GM23338 (cell line): ENCODE results near the gene TMIGD2. TPM values are rescaled to one million over a fixed set of nuclear protein-coding genes. Genes with fewer than 3 reads are reported as not detected.

Experiments
- ATAC-seq: fragments of 200-7000 bp; cut with Tn5 transposase; 3 replicates; pipeline ENCODE4 v1.9.1; 2020
- DNase-seq: peaks from one replicate; pipeline ENCODE4 v3.0.0-alpha.2; 2015; ENCODE audit warnings: low spot score
- H2AFZ ChIP-seq: fragments of 200-600 bp; sonication (generic); 2 replicates; pipeline ENCODE4 v1.8.0; 2016; ENCODE audit warnings: antibody characterized with exemption, mild to moderate bottlenecking, moderate library complexity
- H3F3A ChIP-seq: fragments of 200-600 bp; sonication (generic); replicated peaks from 2 replicates; pipeline ENCODE4 v1.8.0; 2017; ENCODE audit warnings: antibody characterized with exemption, mixed run types, low read depth
- H3K27ac ChIP-seq: fragments of 200-600 bp; sonication (generic); 2 replicates; pipeline ENCODE4 v1.6.1; 2016; ENCODE audit warnings: low read depth
- H3K27me3 ChIP-seq: fragments of 200-600 bp; sonication (generic); 2 replicates; pipeline ENCODE4 v1.8.0; 2016; ENCODE audit warnings: mild to moderate bottlenecking, mixed run types, moderate library complexity; ENCODE audit not compliant: insufficient read depth
- H3K36me3 ChIP-seq: fragments of 200-600 bp; sonication (generic); 2 replicates; pipeline ENCODE4 v1.8.0; 2016; ENCODE audit warnings: mild to moderate bottlenecking; ENCODE audit not compliant: insufficient read depth
- H3K4me1 ChIP-seq: fragments of 200-600 bp; sonication (generic); 2 replicates; pipeline ENCODE4 v1.8.0; 2016; ENCODE audit warnings: mild to moderate bottlenecking, moderate library complexity; ENCODE audit not compliant: insufficient read depth
- H3K4me2 ChIP-seq: fragments of 200-600 bp; sonication (generic); 2 replicates; pipeline ENCODE4 v1.7.1; 2017; ENCODE audit warnings: mixed run types
- H3K4me3 ChIP-seq: fragments of 200-600 bp; sonication (generic); 2 replicates; pipeline ENCODE4 v1.6.1; 2016; ENCODE audit warnings: mixed run types
- H3K79me2 ChIP-seq: fragments of 200-600 bp; sonication (generic); replicated peaks from 2 replicates; pipeline ENCODE4 v1.8.0; 2017; ENCODE audit warnings: mild to moderate bottlenecking; ENCODE audit not compliant: insufficient read depth
- H3K9me2 ChIP-seq: fragments of 200-600 bp; sonication (generic); 2 replicates; pipeline ENCODE4 v1.8.0; 2017; ENCODE audit not compliant: insufficient read depth
- H4K20me1 ChIP-seq: fragments of 200-600 bp; sonication (generic); replicated peaks from 2 replicates; pipeline ENCODE4 v1.8.0; 2017; ENCODE audit warnings: mild to moderate bottlenecking; ENCODE audit not compliant: insufficient read depth
- H3K27ac Mint-ChIP-seq: 2 replicates; pipeline ENCODE4 v1.8.0; 2020; ENCODE audit warnings: inconsistent platforms, mild to moderate bottlenecking, moderate library complexity, mixed read lengths
- H3K27me3 Mint-ChIP-seq: 3 replicates; pipeline ENCODE4 v1.8.0; 2022; ENCODE audit warnings: low read depth, mild to moderate bottlenecking, moderate library complexity, mixed read lengths, inconsistent platforms; ENCODE audit not compliant: insufficient read depth, poor library complexity
- H3K36me3 Mint-ChIP-seq: 3 replicates; pipeline ENCODE4 v1.8.0; 2021; ENCODE audit warnings: low read depth, mild to moderate bottlenecking, inconsistent platforms, moderate library complexity, mixed read lengths
- H3K4me1 Mint-ChIP-seq: 3 replicates; pipeline ENCODE4 v1.8.0; 2020; ENCODE audit warnings: mild to moderate bottlenecking, inconsistent platforms, mixed read lengths
- H3K4me3 Mint-ChIP-seq: 3 replicates; pipeline ENCODE4 v1.8.0; 2021; ENCODE audit warnings: moderate library complexity, mild to moderate bottlenecking, inconsistent platforms, mixed read lengths
- H3K9me3 Mint-ChIP-seq: 3 replicates; pipeline ENCODE4 v1.8.0; 2020; ENCODE audit warnings: moderate library complexity, mild to moderate bottlenecking, inconsistent platforms, mixed read lengths
- CREB1 ChIP-seq: fragments of 250-450 bp; sonication (Bioruptor Pico); IDR thresholded peaks from 2 replicates; pipeline ENCODE4 v1.5.0; 2020; ENCODE audit warnings: low read depth, mild to moderate bottlenecking, moderate library complexity
- CTCF ChIP-seq, 2 experiments: fragments of 200-600 bp in 1 of 2; sonication (generic) in 1 of 2; conservative IDR thresholded peaks; 2 replicates each; pipeline versions ENCODE4 v1.5.1 to v1.6.1; 2016 to 2017; ENCODE audit warnings: antibody characterized with exemption in 2 of 2, low read depth in 2 of 2, mild to moderate bottlenecking in 2 of 2, moderate library complexity in 1 of 2
- ETS1 ChIP-seq: IDR thresholded peaks from 2 replicates; pipeline ENCODE4 v1.6.1; 2016; ENCODE audit warnings: antibody characterized with exemption
- EZH2 ChIP-seq: fragments of 200-600 bp; sonication (generic); IDR thresholded peaks from one replicate; pipeline ENCODE4 v1.8.0; 2017; ENCODE audit warnings: antibody characterized with exemption, mild to moderate bottlenecking, low read depth; ENCODE audit not compliant: unreplicated experiment
- EZH2phosphoT487 ChIP-seq: fragments of 200-600 bp; sonication (generic); IDR thresholded peaks from one replicate; pipeline ENCODE4 v1.8.1; 2018; ENCODE audit warnings: antibody characterized with exemption; ENCODE audit not compliant: unreplicated experiment
- JUNB ChIP-seq: IDR thresholded peaks from one replicate; pipeline ENCODE4 v1.6.1; 2016; ENCODE audit warnings: antibody characterized with exemption; ENCODE audit not compliant: unreplicated experiment
- NANOG ChIP-seq: IDR thresholded peaks from 2 replicates; pipeline ENCODE4 v1.6.1; 2016; ENCODE audit warnings: antibody characterized with exemption, borderline replicate concordance
- POLR2AphosphoS5 ChIP-seq: IDR thresholded peaks from 2 replicates; pipeline ENCODE4 v1.6.1; 2016; ENCODE audit warnings: antibody characterized with exemption, low read depth
- REST ChIP-seq: IDR thresholded peaks from one replicate; pipeline ENCODE4 v1.6.1; 2018; ENCODE audit warnings: antibody characterized with exemption; ENCODE audit not compliant: unreplicated experiment
- STAT1 ChIP-seq: IDR thresholded peaks from one replicate; pipeline ENCODE4 v1.6.1; 2016; ENCODE audit warnings: antibody characterized with exemption; ENCODE audit not compliant: unreplicated experiment
- ZNF114 ChIP-seq: fragments of 250-450 bp; sonication (Bioruptor Pico); IDR thresholded peaks from 2 replicates; pipeline ENCODE4 v1.5.0; 2020; ENCODE audit warnings: mild to moderate bottlenecking, moderate library complexity
- ZNF331 ChIP-seq: fragments of 250-450 bp; sonication (Bioruptor Pico); IDR thresholded peaks from 2 replicates; pipeline ENCODE4 v1.5.0; 2020; ENCODE audit warnings: low read depth, mild to moderate bottlenecking, moderate library complexity
- ZNF462 ChIP-seq: fragments of 250-450 bp; sonication (Bioruptor Pico); IDR thresholded peaks from 2 replicates; pipeline ENCODE4 v1.5.0; 2020; ENCODE audit warnings: mild to moderate bottlenecking, moderate library complexity
- polyA plus RNA-seq: library from polyadenylated mRNA; unstranded; fragments of >200 nt; fragmentation: Nextera tagmentation; extraction: Ambion mirVana; gene quantifications from 2 replicates; pipeline ENCODE4 v1.2.1, GENCODE V29; 2016
- total RNA-seq: library from RNA; depleted of rRNA; stranded (reverse); fragments of >200 nt; shearing (Covaris generic); gene quantifications from 2 replicates; pipeline ENCODE4 v1.2.3, GENCODE V29; 2014

Gene TMIGD2
- total and polyA plus RNA-seq, 2 experiments from 2014 or later, result 0.76 to 0.79 TPM

GRCh38 chr19:4303819-4304537 lies 1.8 kb upstream of the TMIGD2 start:
- Histone ChIP-seq H3K4me3 (peak overlapping the region; percentile 51), H4K20me1 (no peaks in the 10 kb centered on the region), H3K4me2 (peak overlapping the region; percentile 69), H3K36me3 (peaks cover 6% of the 10 kb centered on the region; the same call in 1 of the 2 replicates), H3K4me1 (no peaks in the 10 kb centered on the region; the same call in 1 of the 2 replicates), H3K27me3 (no peaks in the 10 kb centered on the region), H3K79me2 (no peaks in the 10 kb centered on the region), H2AFZ (peak overlapping the region; percentile 76), H3K9me2 (no peaks in the 10 kb centered on the region), H3K27ac (no peak overlapping the region), H3F3A (0 out of 2 replicates have a peak, but pooled peaks cover 8% of the 10 kb centered on the region)
- no peak for DNase-seq
- no peaks in the 10 kb centered on the region; the same call in 2 of the 3 replicates for H3K9me3 Mint-ChIP-seq
- H3K27ac Mint-ChIP-seq, result no peak overlapping the region
- H3K4me3 Mint-ChIP-seq, result peak overlapping the region; percentile 63
- H3K4me1 Mint-ChIP-seq, result peaks cover 15% of the 10 kb centered on the region
- H3K27me3 Mint-ChIP-seq, result peaks cover 7% of the 10 kb centered on the region
- peaks cover 31% of the 10 kb centered on the region for H3K36me3 Mint-ChIP-seq
- TF ChIP-seq ETS1 (no peak; the same call in 1 of the 2 replicates), ZNF114 (CRISPR knock-in tag) (no peak), NANOG (no peak), REST (no peak), EZH2 (no peak), STAT1 (no peak), JUNB (no peak), EZH2phosphoT487 (no peak), ZNF462 (CRISPR knock-in tag) (no peak), POLR2AphosphoS5 (no peak), CTCF (conservative IDR thresholded peaks at IDR 0.05; ENCODE audit: low read depth in 2 of 2) (no peak), CREB1 (CRISPR knock-in tag) (no peak), ZNF331 (CRISPR knock-in tag) (no peak)
- no peak for ATAC-seq
